Thyroid gland (tissue), 4 donors: ENCODE results near the gene ATP6AP1.

Experiments
- CTCF ChIP-seq, 6 experiments: fragments of 200-600 bp in 3 of 6; fragments of 450-650 bp in 3 of 6; sonication (generic) in 3 of 6; IDR thresholded peaks; one replicate each; pipeline ENCODE4 v1.5.1; 2016 to 2019; ENCODE audit warnings: antibody characterized with exemption in 6 of 6, mild to moderate bottlenecking in 2 of 6, inconsistent platforms in 1 of 6, moderate library complexity in 1 of 6
- POLR2A ChIP-seq, 2 donors: fragments of 450-650 bp; IDR thresholded peaks; one replicate each; pipeline ENCODE4 v1.6.1; 2017; ENCODE audit warnings: antibody characterized with exemption in 2 of 2, mild to moderate bottlenecking in 2 of 2, moderate library complexity in 1 of 2

- TF ChIP-seq POLR2A (IDR thresholded peaks at IDR 0.05) = no peak
- peak; percentile 65 to 82 (median 70) for TF ChIP-seq CTCF (IDR thresholded peaks at IDR 0.05)
Observed at GRCh38 chrX:154398668-154399526, 29.6 kb upstream of the ATP6AP1 start.
